ENCODE data around the gene ARID1A. TPM values are rescaled to one million over a fixed set of nuclear protein-coding genes. Genes with fewer than 3 reads are reported as not detected.
"Not testable (repeated sequence)": the region's sequence is repeated elsewhere in the genome, so short reads cannot be mapped to it uniquely, and the experiment has no call there.

Gene ARID1A
- total RNA-seq, 2 donors from 2014 or later = 95.1 to 97.3 TPM

DNA sequence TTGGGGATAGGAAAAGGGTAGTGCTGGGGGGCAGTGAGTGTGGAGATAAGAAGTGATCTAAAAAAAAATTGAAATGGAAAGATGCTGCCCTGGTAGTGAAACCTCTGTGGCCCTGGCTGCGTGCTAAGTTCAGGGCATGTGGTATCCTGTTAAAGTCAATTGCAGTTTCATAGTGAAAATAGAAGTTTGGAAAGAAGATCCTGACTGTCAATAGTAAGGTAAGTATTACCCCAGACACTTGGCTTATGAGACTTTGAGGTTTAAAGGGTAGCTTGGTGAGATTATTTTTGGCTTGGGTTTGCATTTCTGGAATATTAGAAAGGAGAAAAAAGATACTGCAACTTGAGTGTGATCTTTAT is 6.8 kb downstream of the ARID1A start:
- H3K27me3 Mint-ChIP-seq (ENCODE audit: low read depth) = no peaks in the 10 kb centered on the region
- ATAC-seq (replicated peaks in 1 of 2) (peak; percentile 37 to 54), DNase-seq (peak; percentile 31 to 54)
- H3K4me1 Mint-ChIP-seq (ENCODE audit: low read depth) = no peaks in the 10 kb centered on the region
- H3K27ac Mint-ChIP-seq = no peak overlapping the region
- no peaks in the 10 kb centered on the region for H3K9me3 Mint-ChIP-seq
- no peak overlapping the region for H3K4me3 Mint-ChIP-seq
- peaks cover 5 to 14% of the 10 kb centered on the region in 2 donors for H3K36me3 Mint-ChIP-seq (ENCODE audit: insufficient read depth in 2 of 2)

DNA sequence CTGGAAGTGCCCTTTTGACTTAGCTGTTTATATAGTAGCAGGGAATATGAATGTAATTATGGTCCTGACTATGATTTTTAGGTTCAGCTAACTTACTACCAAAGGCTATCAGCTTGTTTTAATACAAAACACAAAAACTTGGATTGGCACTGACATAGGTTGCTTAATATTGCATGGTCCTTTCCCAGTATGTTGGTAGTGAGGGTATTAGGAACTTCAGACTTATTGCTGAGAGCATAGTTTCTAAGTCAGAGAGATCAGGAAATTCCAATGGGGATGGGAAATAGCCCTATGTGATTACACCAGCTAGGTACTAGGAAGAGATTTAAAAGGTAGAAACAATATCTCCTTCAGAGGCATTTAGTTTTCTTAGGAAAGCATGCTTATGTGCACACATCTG is 7.7 kb downstream of the ARID1A start:
- H3K27ac Mint-ChIP-seq = no peak overlapping the region
- H3K27me3 Mint-ChIP-seq (ENCODE audit: low read depth) = no peaks in the 10 kb centered on the region
- ATAC-seq (replicated peaks in 1 of 2) = no peak
- DNase-seq = no peak
- H3K4me1 Mint-ChIP-seq (ENCODE audit: low read depth) = peaks cover 2% of the 10 kb centered on the region
- H3K9me3 Mint-ChIP-seq = no peaks in the 10 kb centered on the region
- H3K4me3 Mint-ChIP-seq = no peak overlapping the region
- H3K36me3 Mint-ChIP-seq (ENCODE audit: insufficient read depth in 2 of 2) = peaks cover 5 to 15% of the 10 kb centered on the region in 2 donors

DNA sequence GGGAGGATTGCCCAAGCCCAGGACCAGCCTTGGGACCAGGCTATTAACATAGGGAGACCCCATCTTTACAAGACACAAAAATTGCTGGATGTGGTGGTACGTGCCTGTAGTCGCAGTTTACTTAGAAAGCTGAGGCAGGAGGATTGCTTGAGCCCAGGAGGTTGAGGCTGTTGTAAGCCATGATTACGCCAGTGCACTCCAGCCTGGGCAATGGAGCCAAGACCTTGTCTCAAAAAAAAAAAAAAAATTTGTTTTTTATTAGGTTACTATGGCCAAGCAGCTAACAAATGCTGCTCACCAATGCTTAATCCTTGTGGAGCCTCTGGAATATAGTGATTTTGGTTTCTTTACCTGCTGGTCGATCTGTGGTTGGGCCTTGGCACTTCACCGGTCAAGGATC is 8.8 kb downstream of the ARID1A start:
- Mint-ChIP-seq H3K9me3 (no peaks in the 10 kb centered on the region), H3K36me3 (ENCODE audit: insufficient read depth in 2 of 2) (peaks cover 7 to 22% of the 10 kb centered on the region in 2 donors), H3K27me3 (ENCODE audit: low read depth) (no peaks in the 10 kb centered on the region), H3K4me3 (no peak overlapping the region), H3K4me1 (ENCODE audit: low read depth) (peaks cover 13% of the 10 kb centered on the region), H3K27ac (no peak overlapping the region)
- DNase-seq = no peak
- no peak for ATAC-seq (replicated peaks in 1 of 2)

DNA sequence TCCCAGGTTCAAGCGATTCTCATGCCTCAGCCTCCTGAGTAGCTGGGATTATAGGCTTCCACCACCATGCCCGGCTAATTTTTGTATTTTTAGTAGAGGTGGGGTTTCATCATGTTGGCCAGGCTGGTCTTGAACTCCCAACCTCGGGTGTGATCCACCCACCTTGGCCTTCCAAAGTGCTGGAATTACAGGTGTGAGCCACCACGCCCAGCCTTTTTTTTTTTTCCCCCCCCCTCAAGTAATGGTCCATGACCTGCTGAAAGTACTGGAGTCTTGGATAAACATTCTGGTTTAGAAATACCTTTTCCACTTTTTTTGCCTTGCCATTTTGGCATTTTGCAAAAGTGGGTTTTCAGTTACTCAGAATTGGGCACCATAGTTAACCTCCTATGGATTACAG is 9.4 kb downstream of the ARID1A start:
- H3K4me1 Mint-ChIP-seq (ENCODE audit: low read depth) = peaks cover 14% of the 10 kb centered on the region
- not testable (repeated sequence) for H3K9me3 Mint-ChIP-seq; ATAC-seq (replicated peaks in 1 of 2); H3K27ac Mint-ChIP-seq; DNase-seq; H3K27me3 Mint-ChIP-seq (ENCODE audit: low read depth)
- peak overlapping the region in 1 of 2 donors; percentile 74 for H3K4me3 Mint-ChIP-seq
- H3K36me3 Mint-ChIP-seq (ENCODE audit: insufficient read depth in 2 of 2) = peaks cover 2 to 19% of the 10 kb centered on the region in 2 donors

DNA sequence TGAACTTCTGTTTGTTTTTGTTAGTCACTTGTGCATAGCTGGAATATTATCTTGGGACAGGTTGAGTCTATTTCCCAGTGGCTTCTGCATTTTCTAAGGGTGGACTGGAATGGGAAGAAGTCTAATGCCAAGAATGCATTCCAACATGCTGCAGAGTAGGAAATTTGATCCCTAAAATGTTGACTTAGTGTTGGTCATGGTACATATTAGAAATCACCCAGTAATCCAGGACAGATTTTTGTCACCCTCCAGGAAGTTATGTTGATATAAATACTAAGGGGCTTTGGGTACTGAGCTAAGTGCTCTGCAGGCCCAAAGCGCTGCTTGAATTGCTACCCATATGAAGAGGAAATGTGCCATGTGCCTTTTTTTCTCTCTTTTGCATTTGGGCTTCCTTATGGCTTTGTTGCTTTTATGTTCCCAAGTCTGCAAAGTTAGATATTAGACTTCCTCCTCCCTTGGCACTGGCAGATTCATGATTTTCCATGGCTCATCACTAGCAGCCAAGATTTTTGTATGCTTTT is 10.0 kb downstream of the ARID1A start:
- H3K27ac Mint-ChIP-seq = peak overlapping the region; percentile 39
- no peak for ATAC-seq (replicated peaks in 1 of 2)
- no peak for DNase-seq
- H3K36me3 Mint-ChIP-seq (ENCODE audit: insufficient read depth in 2 of 2) = peaks cover 2 to 18% of the 10 kb centered on the region in 2 donors
- peak overlapping the region; percentile 66 to 74 for H3K4me3 Mint-ChIP-seq
- no peaks in the 10 kb centered on the region for H3K27me3 Mint-ChIP-seq (ENCODE audit: low read depth)
- H3K4me1 Mint-ChIP-seq (ENCODE audit: low read depth) = peaks cover 19% of the 10 kb centered on the region
- H3K9me3 Mint-ChIP-seq = no peaks in the 10 kb centered on the region

DNA sequence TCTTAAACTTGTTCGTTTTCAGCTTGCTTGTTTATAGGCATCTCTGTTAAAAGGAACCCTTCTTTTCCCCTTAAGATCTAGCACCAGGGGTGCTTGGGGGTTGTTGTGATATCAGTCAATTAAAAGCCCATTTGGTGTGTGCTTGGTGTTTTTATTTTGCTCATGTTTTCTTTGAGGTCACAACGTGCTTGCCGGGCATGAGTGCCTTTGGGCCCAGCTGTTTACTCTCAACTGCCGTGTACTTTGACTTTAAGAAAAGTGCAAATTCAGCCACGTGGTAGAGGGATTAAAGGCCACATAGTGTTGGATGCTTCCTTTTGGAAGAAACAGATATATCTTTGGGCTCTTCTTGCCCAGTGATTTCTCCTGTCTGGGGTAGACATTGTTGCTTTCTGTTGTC is 10.5 kb downstream of the ARID1A start:
- Mint-ChIP-seq H3K9me3 (no peaks in the 10 kb centered on the region), H3K4me3 (peak overlapping the region; percentile 66 to 74), H3K27me3 (ENCODE audit: low read depth) (no peaks in the 10 kb centered on the region), H3K4me1 (ENCODE audit: low read depth) (peaks cover 22% of the 10 kb centered on the region), H3K36me3 (ENCODE audit: insufficient read depth in 2 of 2) (peaks cover 2 to 18% of the 10 kb centered on the region in 2 donors), H3K27ac (peak overlapping the region; percentile 39)
- ATAC-seq (replicated peaks in 1 of 2) (no peak), DNase-seq (no peak)

DNA sequence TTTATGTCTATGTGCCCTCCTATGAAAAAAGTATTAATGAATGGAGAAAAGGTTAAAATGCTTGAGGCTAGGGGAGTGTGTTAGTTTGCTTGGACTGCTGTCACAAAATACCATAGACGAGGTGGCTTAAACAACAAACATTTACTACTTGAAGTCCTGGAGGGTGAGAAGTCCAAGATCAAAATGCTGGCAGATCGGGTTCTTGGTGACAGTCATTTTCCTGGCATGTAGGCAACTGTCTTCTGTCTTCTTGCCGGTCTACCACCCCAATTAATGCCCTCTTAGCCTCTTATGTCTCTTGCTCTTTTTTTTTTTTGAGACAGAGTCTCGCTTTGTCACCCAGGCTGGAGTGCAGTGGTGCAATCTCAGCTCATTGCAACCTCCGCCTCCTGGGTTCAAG is 15.0 kb downstream of the ARID1A start:
- H3K4me3 Mint-ChIP-seq = no peak overlapping the region
- no peaks in the 10 kb centered on the region for H3K9me3 Mint-ChIP-seq
- no peak for ATAC-seq (replicated peaks in 1 of 2)
- H3K27me3 Mint-ChIP-seq (ENCODE audit: low read depth) = no peaks in the 10 kb centered on the region
- peaks cover 8 to 24% of the 10 kb centered on the region in 2 donors for H3K36me3 Mint-ChIP-seq (ENCODE audit: insufficient read depth in 2 of 2)
- DNase-seq = no peak
- H3K4me1 Mint-ChIP-seq (ENCODE audit: low read depth) = peaks cover 67% of the 10 kb centered on the region
- no peak overlapping the region for H3K27ac Mint-ChIP-seq

DNA sequence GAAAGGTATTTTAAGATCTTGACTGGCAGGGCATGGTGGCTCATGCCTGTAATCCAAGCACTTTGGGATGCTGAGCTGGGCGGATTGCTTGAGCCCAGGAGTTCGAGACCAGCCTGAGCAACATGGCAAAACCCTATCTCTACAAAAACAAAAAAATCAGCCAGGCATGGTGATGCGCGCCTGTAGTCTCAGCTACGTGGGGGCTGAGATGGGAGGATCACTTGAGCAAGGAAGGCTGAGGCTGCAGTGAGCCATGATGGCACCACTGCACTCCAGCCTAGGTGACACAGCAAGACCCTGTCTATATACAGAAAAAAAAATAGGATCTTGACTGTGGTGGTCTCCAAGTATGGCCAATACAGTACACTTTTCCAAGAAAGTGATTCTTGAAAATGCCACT is 16.0 kb downstream of the ARID1A start:
- H3K27ac Mint-ChIP-seq = no peak overlapping the region
- H3K9me3 Mint-ChIP-seq = no peaks in the 10 kb centered on the region
- ATAC-seq (replicated peaks in 1 of 2) (no peak), DNase-seq (no peak)
- peaks cover 77% of the 10 kb centered on the region for H3K4me1 Mint-ChIP-seq (ENCODE audit: low read depth)
- no peak overlapping the region for H3K4me3 Mint-ChIP-seq
- H3K36me3 Mint-ChIP-seq (ENCODE audit: insufficient read depth in 2 of 2) = peaks cover 8 to 24% of the 10 kb centered on the region in 2 donors
- H3K27me3 Mint-ChIP-seq (ENCODE audit: low read depth) = no peaks in the 10 kb centered on the region

DNA sequence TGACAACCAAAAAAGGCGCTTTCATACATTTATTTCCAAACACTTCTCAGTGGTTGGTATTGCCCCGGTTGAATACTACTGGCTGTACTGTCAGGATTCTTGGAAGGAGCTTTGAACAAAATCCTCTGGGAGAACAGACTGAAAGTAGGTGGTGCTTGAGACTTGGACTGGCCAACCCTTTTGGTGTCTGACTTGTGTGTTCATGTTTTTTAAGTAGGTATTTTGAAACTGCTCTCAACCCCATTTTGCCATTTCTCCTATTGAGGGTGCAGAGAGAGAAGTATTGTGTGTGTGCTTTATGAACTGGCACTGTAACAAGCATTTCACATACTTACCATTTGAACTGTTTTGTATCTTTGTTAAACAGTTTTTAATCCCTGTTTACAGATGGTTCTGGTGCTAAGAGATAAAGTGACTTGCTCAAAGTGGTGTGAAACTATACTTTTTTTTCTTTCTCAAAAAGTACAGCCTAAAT is 21.2 kb downstream of the ARID1A start:
- Mint-ChIP-seq H3K27me3 (ENCODE audit: low read depth) (no peaks in the 10 kb centered on the region), H3K4me1 (ENCODE audit: low read depth) (peaks cover 81% of the 10 kb centered on the region), H3K9me3 (no peaks in the 10 kb centered on the region), H3K4me3 (peak overlapping the region in 1 of 2 donors; percentile 30), H3K36me3 (ENCODE audit: insufficient read depth in 2 of 2) (peaks cover 6 to 17% of the 10 kb centered on the region in 2 donors), H3K27ac (peak overlapping the region; percentile 54)
- DNase-seq (no peak), ATAC-seq (replicated peaks in 1 of 2) (no peak)

DNA sequence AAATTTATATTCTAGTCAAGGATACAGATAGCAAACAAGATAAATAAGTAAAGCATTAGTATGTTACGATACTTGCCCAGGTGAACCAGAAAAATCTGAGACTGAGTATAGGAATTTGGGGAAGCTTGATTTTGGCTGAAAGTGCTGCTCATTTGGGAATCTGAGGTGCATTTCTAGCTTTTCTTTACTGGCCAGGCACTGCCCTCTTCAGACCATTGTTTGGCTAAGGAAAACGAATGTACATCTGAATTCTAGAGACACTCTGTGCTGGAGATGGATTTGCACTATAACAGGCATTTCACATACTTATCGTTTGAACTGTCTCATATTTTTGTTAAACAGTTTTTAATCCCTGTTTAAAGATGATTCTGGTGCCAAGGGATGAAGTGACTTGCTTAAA is 23.4 kb downstream of the ARID1A start:
- DNase-seq = no peak
- Mint-ChIP-seq H3K27me3 (ENCODE audit: low read depth) (no peaks in the 10 kb centered on the region), H3K36me3 (ENCODE audit: insufficient read depth in 2 of 2) (peaks cover 0 to 11% of the 10 kb centered on the region in 2 donors)

DNA sequence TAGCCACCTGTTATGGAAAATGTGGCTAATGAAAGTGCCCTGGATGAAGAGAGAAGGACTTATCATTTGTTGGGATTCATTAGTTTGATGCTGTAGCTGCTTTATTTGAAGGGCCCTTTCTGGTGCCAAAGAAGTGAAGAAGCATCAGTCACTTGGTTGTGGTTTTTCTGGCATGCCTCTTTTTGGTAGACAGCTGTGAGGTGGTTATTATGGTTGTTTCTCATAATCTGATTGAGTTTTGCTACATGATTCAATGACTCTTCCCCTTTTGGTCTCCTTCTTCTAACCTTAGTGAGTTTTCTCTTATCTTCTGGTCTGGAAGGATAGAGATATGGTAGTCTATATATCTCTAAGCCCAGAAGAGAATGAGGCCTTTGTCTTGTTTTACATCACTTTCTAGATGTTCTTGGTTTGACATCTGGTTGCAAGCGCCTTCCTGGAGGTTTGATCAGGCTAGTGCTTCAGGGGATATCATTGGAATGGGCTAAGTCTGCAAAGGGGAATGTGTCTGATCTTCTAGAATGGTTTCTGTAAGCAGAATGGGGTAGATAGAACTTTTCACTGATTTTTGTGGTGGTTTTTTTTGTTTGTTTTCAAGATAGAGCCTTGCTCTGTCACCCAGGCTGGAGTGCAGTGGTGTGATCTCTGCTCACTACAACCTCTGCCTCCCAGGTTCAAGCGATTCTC is 26.0 kb downstream of the ARID1A start:
- Mint-ChIP-seq H3K27ac (peak overlapping the region; percentile 50), H3K27me3 (ENCODE audit: low read depth) (no peaks in the 10 kb centered on the region), H3K4me3 (peak overlapping the region; percentile 60 to 67), H3K36me3 (ENCODE audit: insufficient read depth in 2 of 2) (peaks cover 0 to 7% of the 10 kb centered on the region in 2 donors), H3K9me3 (no peaks in the 10 kb centered on the region), H3K4me1 (ENCODE audit: low read depth) (peaks cover 81% of the 10 kb centered on the region)
- peak; percentile 94 for ATAC-seq (replicated peaks in 1 of 2)
- peak in 1 of 2 donors; percentile 38 for DNase-seq

More for the DNA sequence above, 23.4 kb downstream of the ARID1A start:
- no peaks in the 10 kb centered on the region for H3K9me3 Mint-ChIP-seq
- H3K27ac Mint-ChIP-seq = peak overlapping the region; percentile 55
- H3K4me1 Mint-ChIP-seq (ENCODE audit: low read depth) = peaks cover 81% of the 10 kb centered on the region
- no peak overlapping the region for H3K4me3 Mint-ChIP-seq
- no peak for ATAC-seq (replicated peaks in 1 of 2)

DNA sequence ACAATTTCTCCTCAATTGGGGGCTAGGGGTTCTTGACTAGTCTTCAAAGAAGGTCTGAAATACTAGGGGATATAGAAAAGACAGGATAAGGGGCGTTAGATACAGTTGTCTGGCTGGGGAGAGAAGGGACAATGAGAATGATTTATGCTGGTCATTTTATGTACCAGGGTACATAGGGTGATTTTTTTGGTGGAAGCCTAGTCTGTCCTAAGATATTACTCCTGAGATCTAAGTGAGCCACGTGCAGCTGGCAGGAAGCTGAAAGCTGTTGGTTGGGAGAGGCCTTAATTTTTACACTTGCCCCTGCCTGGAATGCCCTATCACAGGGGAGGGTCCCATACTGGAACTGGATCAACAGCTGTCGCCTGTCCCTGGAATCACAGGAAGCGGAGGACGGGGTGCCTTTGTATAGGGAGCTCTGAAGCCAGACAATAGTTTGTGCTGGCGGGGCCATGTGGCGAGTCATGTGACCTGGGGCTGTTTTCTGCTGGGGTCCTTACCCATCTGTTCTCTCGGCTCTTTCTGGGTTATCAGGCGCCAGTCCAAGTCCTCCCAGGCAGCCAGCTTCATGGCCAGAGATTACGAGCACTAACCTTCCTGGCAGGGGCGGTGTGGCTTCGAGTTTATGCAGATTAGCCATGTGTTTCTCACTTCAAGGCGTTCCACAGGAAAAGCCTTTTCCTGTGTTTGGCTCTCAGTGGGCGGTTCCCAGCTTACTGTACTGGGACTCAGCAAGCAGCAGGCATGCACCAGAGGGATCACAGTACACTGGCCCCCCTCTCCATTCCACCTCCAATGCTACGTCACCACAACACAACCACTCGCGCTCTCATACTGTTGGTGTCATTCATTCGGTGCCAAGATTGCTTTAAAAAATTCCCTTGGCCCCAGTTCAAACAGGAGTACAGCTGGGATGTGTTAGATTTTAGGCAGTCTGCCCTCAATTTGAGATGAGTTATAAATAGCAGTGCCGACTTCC is 27.5 kb downstream of the ARID1A start:
- H3K27ac Mint-ChIP-seq = peak overlapping the region; percentile 25
- DNase-seq (peak; percentile 15 to 32), ATAC-seq (replicated peaks in 1 of 2) (peak in 1 of 2 donors; percentile 10)
- peaks cover 88% of the 10 kb centered on the region for H3K4me1 Mint-ChIP-seq (ENCODE audit: low read depth)
- H3K9me3 Mint-ChIP-seq = no peaks in the 10 kb centered on the region
- peaks cover 0 to 7% of the 10 kb centered on the region in 2 donors for H3K36me3 Mint-ChIP-seq (ENCODE audit: insufficient read depth in 2 of 2)
- H3K4me3 Mint-ChIP-seq = peak overlapping the region; percentile 67 to 72
- H3K27me3 Mint-ChIP-seq (ENCODE audit: low read depth) = no peaks in the 10 kb centered on the region

DNA sequence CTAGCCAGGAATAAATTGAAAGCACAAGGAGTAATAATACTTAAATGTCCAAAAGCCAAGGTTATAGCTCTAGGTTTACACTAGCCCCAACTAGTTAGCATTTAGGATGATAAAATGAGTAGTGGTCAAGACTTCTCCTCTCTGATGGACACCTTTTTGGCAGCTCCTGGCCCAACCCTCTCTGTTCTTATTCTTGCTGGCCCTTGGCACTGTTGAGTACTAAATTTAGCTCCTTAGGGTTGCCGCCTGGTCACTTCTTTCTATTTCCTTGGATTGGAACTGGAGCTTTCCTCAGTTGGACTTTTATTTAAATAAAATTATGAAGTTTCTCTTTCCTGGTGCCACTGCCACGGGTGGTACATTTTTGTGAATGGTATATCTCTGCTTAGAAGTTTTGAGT is 28.3 kb downstream of the ARID1A start:
- DNase-seq (no peak), ATAC-seq (replicated peaks in 1 of 2) (no peak)
- H3K27me3 Mint-ChIP-seq (ENCODE audit: low read depth) = no peaks in the 10 kb centered on the region
- H3K27ac Mint-ChIP-seq = no peak overlapping the region
- peaks cover 94% of the 10 kb centered on the region for H3K4me1 Mint-ChIP-seq (ENCODE audit: low read depth)
- peaks cover 0 to 7% of the 10 kb centered on the region in 2 donors for H3K36me3 Mint-ChIP-seq (ENCODE audit: insufficient read depth in 2 of 2)
- H3K4me3 Mint-ChIP-seq = peak overlapping the region; percentile 24 to 41
- H3K9me3 Mint-ChIP-seq = no peaks in the 10 kb centered on the region

Measured in activated T-cell treated with anti-CD3 and anti-CD28 coated beads, Interleukin-2, amount 50 U/mL, for 72 hours (primary cell).